Measurements from ENCODE around the gene LRRC75A. TPM values are rescaled to one million over a fixed set of nuclear protein-coding genes. Genes with fewer than 3 reads are reported as not detected.

LRRC75A gene
- total and polyA plus RNA-seq, 2 experiments from 2014 or later: 5.3 to 26.2 TPM

GRCh38 chr17:16449121-16449570 lies 42.8 kb downstream of the LRRC75A start:
- Histone ChIP-seq H3K4me3 (no peak overlapping the region), H2AFZ (no peak overlapping the region), H3K79me2 (replicated peaks; ENCODE audit: insufficient read depth) (no peaks in the 10 kb centered on the region), H3K9me2 (ENCODE audit: insufficient read depth) (no peaks in the 10 kb centered on the region), H3K4me1 (ENCODE audit: insufficient read depth) (peaks cover 5% of the 10 kb centered on the region), H3K27ac (ENCODE audit: low read depth) (no peak overlapping the region), H3F3A (replicated peaks; ENCODE audit: low read depth) (peaks cover 30% of the 10 kb centered on the region), H3K27me3 (ENCODE audit: insufficient read depth) (no peaks in the 10 kb centered on the region), H3K36me3 (ENCODE audit: insufficient read depth) (no peaks in the 10 kb centered on the region; the same call in 1 of the 2 replicates), H4K20me1 (replicated peaks; ENCODE audit: insufficient read depth) (peaks cover 27% of the 10 kb centered on the region), H3K4me2 (no peak overlapping the region)
- Mint-ChIP-seq H3K36me3 (ENCODE audit: low read depth) (peaks cover 42% of the 10 kb centered on the region), H3K27me3 (ENCODE audit: insufficient read depth, low read depth, poor library complexity) (peaks cover 32% of the 10 kb centered on the region), H3K9me3 (no peaks in the 10 kb centered on the region; the same call in 2 of the 3 replicates), H3K4me3 (no peak overlapping the region), H3K27ac (no peak overlapping the region), H3K4me1 (peaks cover 20% of the 10 kb centered on the region; the same call in 2 of the 3 replicates)
- DNase-seq (ENCODE audit: low spot score) (no peak), ATAC-seq (no peak)
- TF ChIP-seq EZH2 (IDR thresholded peaks at IDR 0.05; ENCODE audit: low read depth, unreplicated experiment): no peak
- TF ChIP-seq POLR2AphosphoS5 (IDR thresholded peaks at IDR 0.05; ENCODE audit: low read depth): peak; percentile 11; the same call in 1 of the 2 replicates

GRCh38 chr17:16448490-16448889 lies 43.5 kb downstream of the LRRC75A start:
- H3K79me2 ChIP-seq (replicated peaks; ENCODE audit: insufficient read depth): no peaks in the 10 kb centered on the region
- H3K27ac Mint-ChIP-seq: no peak overlapping the region
- no peaks in the 10 kb centered on the region; the same call in 1 of the 2 replicates for H3K36me3 ChIP-seq (ENCODE audit: insufficient read depth)
- TF ChIP-seq POLR2AphosphoS5 (IDR thresholded peaks at IDR 0.05; ENCODE audit: low read depth) (no peak), REST (IDR thresholded peaks at IDR 0.05; ENCODE audit: unreplicated experiment) (no peak), STAT1 (IDR thresholded peaks at IDR 0.05; ENCODE audit: unreplicated experiment) (no peak), NANOG (IDR thresholded peaks at IDR 0.05; ENCODE audit: borderline replicate concordance) (no peak), CREB1 (CRISPR knock-in tag; IDR thresholded peaks at IDR 0.05; ENCODE audit: low read depth) (no peak), EZH2phosphoT487 (IDR thresholded peaks at IDR 0.05; ENCODE audit: unreplicated experiment) (no peak), EZH2 (IDR thresholded peaks at IDR 0.05; ENCODE audit: low read depth, unreplicated experiment) (no peak), JUNB (IDR thresholded peaks at IDR 0.05; ENCODE audit: unreplicated experiment) (no peak), ZNF114 (CRISPR knock-in tag; IDR thresholded peaks at IDR 0.05) (no peak), ETS1 (IDR thresholded peaks at IDR 0.05) (no peak), ZNF462 (CRISPR knock-in tag; IDR thresholded peaks at IDR 0.05) (no peak)

More at GRCh38 chr17:16448490-16448889, 43.5 kb downstream of the LRRC75A start:
- Histone ChIP-seq H3K9me2 (ENCODE audit: insufficient read depth) (no peaks in the 10 kb centered on the region), H3K27me3 (ENCODE audit: insufficient read depth) (no peaks in the 10 kb centered on the region), H3K4me1 (ENCODE audit: insufficient read depth) (peaks cover 5% of the 10 kb centered on the region), H2AFZ (no peak overlapping the region), H3K27ac (ENCODE audit: low read depth) (peak overlapping the region; percentile 55; the same call in 1 of the 2 replicates), H3F3A (replicated peaks; ENCODE audit: low read depth) (peaks cover 32% of the 10 kb centered on the region), H4K20me1 (replicated peaks; ENCODE audit: insufficient read depth) (peaks cover 23% of the 10 kb centered on the region), H3K4me3 (no peak overlapping the region), H3K4me2 (no peak overlapping the region)
- Mint-ChIP-seq H3K36me3 (ENCODE audit: low read depth) (peaks cover 45% of the 10 kb centered on the region), H3K27me3 (ENCODE audit: insufficient read depth, low read depth, poor library complexity) (peaks cover 35% of the 10 kb centered on the region), H3K9me3 (peaks cover 3% of the 10 kb centered on the region; the same call in 2 of the 3 replicates), H3K4me1 (peaks cover 17% of the 10 kb centered on the region; the same call in 2 of the 3 replicates), H3K4me3 (no peak overlapping the region)
- ATAC-seq (no peak), DNase-seq (ENCODE audit: low spot score) (no peak)
